Measurements from ENCODE around the gene C16orf90. TPM values are rescaled to one million over a fixed set of nuclear protein-coding genes. Genes with fewer than 3 reads are reported as not detected.
"Not testable (repeated sequence)": the region's sequence is repeated elsewhere in the genome, so short reads cannot be mapped to it uniquely, and the experiment has no call there.

Gene C16orf90
- total and polyA plus RNA-seq, 7 experiments from 2014 or later, result not detected

DNA sequence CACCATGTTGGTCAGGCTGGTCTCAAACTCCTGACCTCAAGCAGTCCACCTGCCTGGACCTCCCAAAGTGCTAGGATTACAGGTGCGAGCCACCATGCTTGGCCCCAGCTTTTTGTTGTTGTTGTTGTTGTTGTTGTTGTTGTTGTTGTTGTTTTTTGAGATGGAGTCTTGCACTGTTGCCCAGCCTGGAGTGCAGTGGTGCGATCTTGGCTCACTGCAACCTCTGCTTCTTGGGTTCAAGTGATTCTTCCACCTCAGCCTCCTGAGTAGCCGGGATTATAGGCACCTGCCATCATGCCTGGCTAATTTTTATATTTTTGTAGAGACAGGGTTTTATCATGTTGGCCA, 21.7 kb downstream of the C16orf90 start:
- POLR2A ChIA-PET; H3K9me3 ChIP-seq (ENCODE audit: control insufficient read depth in 2 of 3, low read length in 3 of 3); DNase-seq; H3K4me1 ChIP-seq (ENCODE audit: control insufficient read depth in 2 of 2, insufficient read depth in 2 of 2, low read length in 2 of 2); H3K27me3 ChIP-seq (ENCODE audit: control insufficient read depth in 2 of 2, insufficient read depth in 2 of 2, low read length in 2 of 2); ATAC-seq; intact Hi-C loops (cut with micrococcal nuclease); H3K27me3 Mint-ChIP-seq; H3K9me3 Mint-ChIP-seq; H3K4me3 Mint-ChIP-seq; H3K27ac ChIP-seq (ENCODE audit: low read depth, low read length); H3K4me3 ChIP-seq (ENCODE audit: low read length); CTCF ChIA-PET: not testable (repeated sequence)
- H3K27ac Mint-ChIP-seq, result peak overlapping the region in 5 of 9 donors; percentile 38 to 68 (median 51)
- peaks cover 0 to 24% (median 0%) of the 10 kb centered on the region in 3 experiments for H3K36me3 ChIP-seq (ENCODE audit: control insufficient read depth in 2 of 3, insufficient read depth in 3 of 3, low read length in 3 of 3)
- H3K36me3 Mint-ChIP-seq, result peaks cover 5 to 21% (median 10%) of the 10 kb centered on the region in 5 donors
- H3K4me1 Mint-ChIP-seq, result peaks cover 10 to 44% (median 29%) of the 10 kb centered on the region in 7 donors

DNA sequence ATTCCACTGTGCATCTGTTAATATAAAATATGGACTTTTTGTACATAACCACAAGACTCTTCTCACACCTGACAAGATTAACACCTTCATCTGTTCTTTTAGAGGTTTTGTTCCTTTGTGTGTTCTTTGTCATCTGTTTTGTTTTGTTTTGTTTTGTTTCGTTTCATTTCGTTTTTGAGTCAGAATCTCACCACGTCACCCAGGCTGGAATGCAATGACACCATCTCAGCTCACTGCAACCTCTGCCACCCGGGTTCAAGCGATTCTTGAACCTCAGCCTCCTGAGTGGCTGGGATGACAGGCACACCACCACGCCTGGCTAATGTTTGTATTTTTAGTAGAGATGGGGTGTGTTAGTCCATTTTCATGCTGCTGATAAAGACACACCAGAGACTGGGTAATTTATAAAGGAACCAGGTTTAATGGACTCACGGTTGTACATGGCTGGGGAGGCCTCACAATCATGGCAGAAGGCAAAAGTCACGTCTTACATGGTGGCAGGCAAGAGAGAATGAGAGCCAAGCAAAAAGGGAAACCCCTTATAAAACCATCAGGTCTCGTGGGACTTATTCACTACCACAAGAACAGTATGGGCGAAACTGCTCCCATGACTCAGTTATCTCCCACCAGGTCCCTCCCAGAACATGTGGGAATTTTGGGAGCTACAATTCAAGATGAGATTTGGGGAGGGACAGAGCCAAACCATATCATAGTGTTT, 22.3 kb downstream of the C16orf90 start:
- Histone ChIP-seq H3K4me3 (ENCODE audit: low read length) (no peak overlapping the region), H3K9me3 (ENCODE audit: control insufficient read depth in 2 of 3, low read length in 3 of 3) (no peaks in the 10 kb centered on the region), H3K27me3 (ENCODE audit: control insufficient read depth in 2 of 2, insufficient read depth in 2 of 2, low read length in 2 of 2) (no peaks in the 10 kb centered on the region), H3K27ac (ENCODE audit: low read depth, low read length) (no peak overlapping the region), H3K4me1 (ENCODE audit: control insufficient read depth in 2 of 2, insufficient read depth in 2 of 2, low read length in 2 of 2) (peaks cover 0 to under 1% of the 10 kb centered on the region in 2 donors), H3K36me3 (ENCODE audit: control insufficient read depth in 2 of 3, insufficient read depth in 3 of 3, low read length in 3 of 3) (peaks cover 0 to 18% (median 0%) of the 10 kb centered on the region in 3 experiments)
- H3K4me1 Mint-ChIP-seq, result peaks cover 13 to 49% (median 34%) of the 10 kb centered on the region in 7 donors
- H3K4me3 Mint-ChIP-seq, result no peak overlapping the region
- DNase-seq (no peak), ATAC-seq (no peak)
- H3K36me3 Mint-ChIP-seq, result peaks cover 5 to 19% (median 10%) of the 10 kb centered on the region in 5 donors
- intact Hi-C loops (cut with micrococcal nuclease), result no loop called here
- H3K27ac Mint-ChIP-seq, result peak overlapping the region in 6 of 9 donors; percentile 18 to 83 (median 58)
- POLR2A ChIA-PET, result no interaction called here
- H3K27me3 Mint-ChIP-seq, result no peaks in the 10 kb centered on the region
- CTCF ChIA-PET, result no interaction called here
- H3K9me3 Mint-ChIP-seq, result no peaks in the 10 kb centered on the region

DNA sequence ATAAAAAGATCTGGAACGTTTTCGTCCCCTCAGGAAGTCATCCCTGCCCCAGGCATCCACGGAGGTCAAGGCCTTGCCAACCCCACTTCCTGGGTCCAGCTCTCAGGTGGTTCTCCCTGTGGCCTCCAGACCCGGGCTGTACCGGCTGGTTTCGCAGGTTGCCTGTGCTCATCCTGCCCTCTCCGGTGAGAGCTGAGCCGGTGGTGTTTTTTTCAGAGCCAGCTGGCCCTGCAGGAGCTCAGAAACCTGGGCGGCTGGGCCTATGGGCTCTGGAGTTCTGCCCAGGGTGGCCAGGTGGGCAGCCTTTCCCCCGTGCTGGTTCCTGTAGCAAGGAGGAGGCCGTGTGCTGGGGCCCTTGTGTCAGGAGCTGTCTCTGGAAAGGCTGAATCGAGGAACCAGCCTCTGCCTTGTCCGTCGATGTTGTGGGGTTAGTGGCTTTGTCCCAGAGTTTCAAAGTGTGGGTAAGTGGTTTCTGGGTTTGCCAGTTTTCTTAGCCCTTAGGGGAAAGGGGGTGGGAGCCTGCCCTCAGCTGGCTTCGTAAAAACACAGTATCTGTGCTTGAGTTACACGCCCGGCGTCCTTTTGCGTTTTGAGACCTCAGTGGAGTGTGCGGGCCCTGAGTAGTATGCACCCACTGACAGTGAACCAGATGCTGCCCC, 23.6 kb downstream of the C16orf90 start:
- DNase-seq (no peak), ATAC-seq (no peak)
- H3K4me1 ChIP-seq (ENCODE audit: control insufficient read depth in 2 of 2, insufficient read depth in 2 of 2, low read length in 2 of 2), result peaks cover 0 to 3% of the 10 kb centered on the region in 2 donors
- peaks cover 19 to 63% (median 48%) of the 10 kb centered on the region in 7 donors for H3K4me1 Mint-ChIP-seq
- H3K27ac ChIP-seq (ENCODE audit: low read depth, low read length), result no peak overlapping the region
- ChIA-PET POLR2A (interaction anchor here (0.7 to 1.2 kb wide), 2 partner anchors 71 to 81 kb away, joined by 3 to 5 read pairs; partner anchors contain the start of genes ZNF174 and ZSCAN32), CTCF (no interaction called here)
- peaks cover 0 to 25% (median 0%) of the 10 kb centered on the region in 3 experiments for H3K36me3 ChIP-seq (ENCODE audit: control insufficient read depth in 2 of 3, insufficient read depth in 3 of 3, low read length in 3 of 3)
- H3K36me3 Mint-ChIP-seq, result peaks cover 5 to 24% (median 10%) of the 10 kb centered on the region in 5 donors
- intact Hi-C loops (cut with micrococcal nuclease), result no loop called here
- no peaks in the 10 kb centered on the region for H3K27me3 ChIP-seq (ENCODE audit: control insufficient read depth in 2 of 2, insufficient read depth in 2 of 2, low read length in 2 of 2)
- no peaks in the 10 kb centered on the region for H3K9me3 ChIP-seq (ENCODE audit: control insufficient read depth in 2 of 3, low read length in 3 of 3)
- no peaks in the 10 kb centered on the region for H3K9me3 Mint-ChIP-seq
- H3K4me3 ChIP-seq (ENCODE audit: low read length), result no peak overlapping the region
- H3K27me3 Mint-ChIP-seq, result no peaks in the 10 kb centered on the region
- H3K4me3 Mint-ChIP-seq, result no peak overlapping the region
- no peak overlapping the region for H3K27ac Mint-ChIP-seq

DNA sequence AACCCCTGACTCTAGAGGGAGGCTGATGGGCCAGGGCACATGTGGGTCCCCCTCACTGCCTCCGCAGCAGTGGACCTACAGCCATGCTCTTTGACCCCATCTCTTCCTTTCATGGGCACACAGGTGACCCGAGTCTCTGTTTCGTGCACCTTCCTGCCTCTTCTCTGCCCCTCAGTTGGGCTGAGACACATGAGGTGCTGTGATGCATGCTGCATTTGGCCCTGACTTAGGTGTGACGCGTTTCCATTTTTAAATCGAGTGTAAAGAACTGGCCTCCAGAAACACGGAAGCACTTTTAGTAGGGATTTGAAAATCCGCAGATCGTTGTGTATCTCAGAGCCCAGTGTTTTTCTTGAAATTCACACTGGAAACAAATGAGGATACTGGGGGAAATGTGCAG, 24.6 kb downstream of the C16orf90 start:
- no peak overlapping the region for H3K4me3 Mint-ChIP-seq
- no peaks in the 10 kb centered on the region for H3K9me3 ChIP-seq (ENCODE audit: control insufficient read depth in 2 of 3, low read length in 3 of 3)
- no peak overlapping the region for H3K4me3 ChIP-seq (ENCODE audit: low read length)
- no peak for DNase-seq
- H3K4me1 ChIP-seq (ENCODE audit: control insufficient read depth in 2 of 2, insufficient read depth in 2 of 2, low read length in 2 of 2), result peaks cover 0 to 3% of the 10 kb centered on the region in 2 donors
- no peaks in the 10 kb centered on the region for H3K9me3 Mint-ChIP-seq
- H3K27me3 ChIP-seq (ENCODE audit: control insufficient read depth in 2 of 2, insufficient read depth in 2 of 2, low read length in 2 of 2), result no peaks in the 10 kb centered on the region
- peaks cover 24 to 72% (median 57%) of the 10 kb centered on the region in 7 donors for H3K4me1 Mint-ChIP-seq
- no peak overlapping the region for H3K27ac Mint-ChIP-seq
- ChIA-PET POLR2A (interaction anchor here (0.7 kb wide), 1 partner anchor 166 kb away, joined by 3 read pairs; no protein-coding TSS in a partner anchor), CTCF (no interaction called here)
- intact Hi-C loops (cut with micrococcal nuclease), result no loop called here
- peaks cover 0 to 26% (median 0%) of the 10 kb centered on the region in 3 experiments for H3K36me3 ChIP-seq (ENCODE audit: control insufficient read depth in 2 of 3, insufficient read depth in 3 of 3, low read length in 3 of 3)
- H3K27ac ChIP-seq (ENCODE audit: low read depth, low read length), result no peak overlapping the region
- ATAC-seq, result no peak
- no peaks in the 10 kb centered on the region for H3K27me3 Mint-ChIP-seq
- H3K36me3 Mint-ChIP-seq, result peaks cover 5 to 28% (median 7%) of the 10 kb centered on the region in 5 donors

DNA sequence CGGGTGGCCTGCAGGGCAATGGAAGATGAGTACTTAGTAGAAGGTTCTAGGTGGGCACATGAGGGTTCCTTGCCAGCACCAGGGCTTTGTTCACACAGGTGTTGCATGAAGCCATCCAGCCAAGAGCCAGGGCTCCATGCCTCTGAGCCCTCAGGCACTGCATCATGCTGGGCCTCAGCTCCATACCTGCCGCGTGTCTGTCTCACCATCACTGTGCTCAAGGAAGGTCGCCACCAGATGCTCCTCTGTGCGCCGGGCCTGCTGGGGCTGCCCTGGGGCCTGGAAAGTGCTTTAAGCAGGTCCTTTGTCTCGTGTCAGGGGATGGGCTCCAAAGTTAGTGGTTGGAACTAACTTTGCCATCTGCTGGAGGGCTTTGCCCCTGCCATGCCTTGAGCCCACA, 25.6 kb downstream of the C16orf90 start:
- ChIA-PET POLR2A (no interaction called here), CTCF (no interaction called here)
- Histone ChIP-seq H3K9me3 (ENCODE audit: control insufficient read depth in 2 of 3, low read length in 3 of 3) (no peaks in the 10 kb centered on the region), H3K36me3 (ENCODE audit: control insufficient read depth in 2 of 3, insufficient read depth in 3 of 3, low read length in 3 of 3) (peaks cover 0 to 31% (median 0%) of the 10 kb centered on the region in 3 experiments), H3K4me1 (ENCODE audit: control insufficient read depth in 2 of 2, insufficient read depth in 2 of 2, low read length in 2 of 2) (peaks cover 0 to 3% of the 10 kb centered on the region in 2 donors), H3K4me3 (ENCODE audit: low read length) (no peak overlapping the region), H3K27ac (ENCODE audit: low read depth, low read length) (no peak overlapping the region), H3K27me3 (ENCODE audit: control insufficient read depth in 2 of 2, insufficient read depth in 2 of 2, low read length in 2 of 2) (no peaks in the 10 kb centered on the region)
- peaks cover 24 to 75% (median 57%) of the 10 kb centered on the region in 7 donors for H3K4me1 Mint-ChIP-seq
- H3K36me3 Mint-ChIP-seq, result peaks cover 5 to 28% (median 7%) of the 10 kb centered on the region in 5 donors
- H3K27ac Mint-ChIP-seq, result peak overlapping the region in 3 of 9 donors; percentile 8 to 41 (median 21)
- DNase-seq (no peak), ATAC-seq (no peak)
- no peaks in the 10 kb centered on the region for H3K9me3 Mint-ChIP-seq
- H3K4me3 Mint-ChIP-seq, result no peak overlapping the region
- no peaks in the 10 kb centered on the region for H3K27me3 Mint-ChIP-seq
- intact Hi-C loops (cut with micrococcal nuclease), result no loop called here

DNA sequence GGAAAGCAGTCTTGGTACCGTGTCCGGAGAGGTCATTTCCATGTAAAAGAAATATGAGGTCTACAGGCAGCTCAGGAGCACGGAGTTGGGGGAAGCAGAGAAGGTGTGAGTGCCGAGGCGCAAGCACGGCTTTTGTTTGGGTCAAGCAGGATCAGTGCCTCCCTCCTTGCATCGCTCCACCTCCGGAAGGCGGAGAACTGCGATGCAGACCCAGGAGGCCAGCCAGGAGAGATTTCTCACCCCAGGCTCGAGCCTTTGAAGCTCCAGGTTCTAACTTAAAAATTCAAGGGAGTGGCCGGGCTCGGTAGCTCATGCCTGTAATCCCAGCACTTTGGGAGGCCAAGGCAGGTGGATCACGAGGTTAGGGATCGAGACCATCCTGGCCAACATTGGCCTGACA, 26.8 kb downstream of the C16orf90 start:
- H3K36me3 ChIP-seq (ENCODE audit: control insufficient read depth in 2 of 3, insufficient read depth in 3 of 3, low read length in 3 of 3), result peaks cover 0 to 31% (median 0%) of the 10 kb centered on the region in 3 experiments
- peak overlapping the region in 5 of 9 donors; percentile 26 to 85 (median 78) for H3K27ac Mint-ChIP-seq

More for the DNA sequence above, 26.8 kb downstream of the C16orf90 start:
- H3K27me3 ChIP-seq (ENCODE audit: control insufficient read depth in 2 of 2, insufficient read depth in 2 of 2, low read length in 2 of 2), result no peaks in the 10 kb centered on the region
- no peak overlapping the region for H3K27ac ChIP-seq (ENCODE audit: low read depth, low read length)
- DNase-seq (no peak), ATAC-seq (no peak)
- peaks cover 29 to 85% (median 69%) of the 10 kb centered on the region in 7 donors for H3K4me1 Mint-ChIP-seq
- POLR2A ChIA-PET, result no interaction called here
- H3K27me3 Mint-ChIP-seq, result no peaks in the 10 kb centered on the region
- H3K9me3 Mint-ChIP-seq, result peaks cover 0 to 1% (median 0%) of the 10 kb centered on the region in 11 donors
- H3K36me3 Mint-ChIP-seq, result peaks cover 5 to 28% (median 7%) of the 10 kb centered on the region in 5 donors
- H3K4me1 ChIP-seq (ENCODE audit: control insufficient read depth in 2 of 2, insufficient read depth in 2 of 2, low read length in 2 of 2), result peaks cover 3 to 8% of the 10 kb centered on the region in 2 donors
- no peak overlapping the region for H3K4me3 ChIP-seq (ENCODE audit: low read length)
- H3K9me3 ChIP-seq (ENCODE audit: control insufficient read depth in 2 of 3, low read length in 3 of 3), result no peaks in the 10 kb centered on the region
- no peak overlapping the region for H3K4me3 Mint-ChIP-seq
- CTCF ChIA-PET, result no interaction called here
- intact Hi-C loops (cut with micrococcal nuclease), result no loop called here

All from naive thymus-derived CD4-positive, alpha-beta T cell (primary cell).